HG02678 (cell line): ENCODE data around the gene LCMT2.

Experiments
- ATAC-seq: cut with Tn5 transposase; IDR thresholded peaks from one replicate; pipeline ENCODE4 v1.9.1; 2021; ENCODE audit warnings: mild to moderate bottlenecking, moderate library complexity; ENCODE audit not compliant: unreplicated experiment

Gene LCMT2, protein sequence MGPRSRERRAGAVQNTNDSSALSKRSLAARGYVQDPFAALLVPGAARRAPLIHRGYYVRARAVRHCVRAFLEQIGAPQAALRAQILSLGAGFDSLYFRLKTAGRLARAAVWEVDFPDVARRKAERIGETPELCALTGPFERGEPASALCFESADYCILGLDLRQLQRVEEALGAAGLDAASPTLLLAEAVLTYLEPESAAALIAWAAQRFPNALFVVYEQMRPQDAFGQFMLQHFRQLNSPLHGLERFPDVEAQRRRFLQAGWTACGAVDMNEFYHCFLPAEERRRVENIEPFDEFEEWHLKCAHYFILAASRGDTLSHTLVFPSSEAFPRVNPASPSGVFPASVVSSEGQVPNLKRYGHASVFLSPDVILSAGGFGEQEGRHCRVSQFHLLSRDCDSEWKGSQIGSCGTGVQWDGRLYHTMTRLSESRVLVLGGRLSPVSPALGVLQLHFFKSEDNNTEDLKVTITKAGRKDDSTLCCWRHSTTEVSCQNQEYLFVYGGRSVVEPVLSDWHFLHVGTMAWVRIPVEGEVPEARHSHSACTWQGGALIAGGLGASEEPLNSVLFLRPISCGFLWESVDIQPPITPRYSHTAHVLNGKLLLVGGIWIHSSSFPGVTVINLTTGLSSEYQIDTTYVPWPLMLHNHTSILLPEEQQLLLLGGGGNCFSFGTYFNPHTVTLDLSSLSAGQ

DNA sequence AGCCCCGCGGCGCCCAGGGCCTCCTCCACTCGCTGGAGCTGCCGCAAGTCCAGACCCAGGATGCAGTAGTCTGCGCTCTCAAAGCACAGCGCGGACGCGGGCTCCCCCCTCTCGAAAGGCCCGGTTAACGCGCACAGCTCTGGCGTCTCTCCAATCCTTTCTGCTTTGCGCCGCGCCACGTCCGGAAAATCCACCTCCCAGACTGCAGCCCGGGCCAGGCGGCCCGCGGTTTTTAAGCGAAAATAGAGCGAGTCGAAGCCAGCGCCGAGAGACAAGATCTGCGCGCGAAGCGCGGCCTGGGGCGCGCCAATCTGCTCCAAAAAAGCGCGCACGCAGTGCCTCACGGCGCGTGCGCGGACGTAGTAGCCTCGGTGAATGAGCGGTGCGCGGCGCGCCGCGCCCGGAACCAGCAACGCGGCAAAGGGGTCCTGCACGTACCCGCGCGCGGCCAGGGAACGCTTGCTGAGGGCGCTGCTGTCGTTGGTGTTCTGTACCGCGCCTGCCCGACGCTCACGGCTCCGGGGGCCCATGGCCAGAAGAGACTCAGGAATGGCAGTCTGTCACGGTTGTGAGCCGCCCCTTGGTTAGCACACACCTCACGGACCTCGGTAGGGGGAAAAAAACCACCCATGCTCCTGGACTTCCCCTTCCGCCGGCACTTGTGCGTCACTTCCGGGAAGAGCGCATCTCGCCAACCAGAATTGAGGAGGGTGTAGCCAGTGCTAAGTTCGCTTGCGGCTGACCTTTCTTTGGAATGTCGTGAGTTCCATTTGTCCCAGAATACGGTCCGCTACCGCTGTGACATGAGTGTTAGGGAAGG, at the start of gene LCMT2:
TSS of gene LCMT2 (minus strand) at position 614 of the 820 bp plus-strand sequence. CDS start at position 530, 84 bp downstream.
- peak; percentile 93 for ATAC-seq

DNA sequence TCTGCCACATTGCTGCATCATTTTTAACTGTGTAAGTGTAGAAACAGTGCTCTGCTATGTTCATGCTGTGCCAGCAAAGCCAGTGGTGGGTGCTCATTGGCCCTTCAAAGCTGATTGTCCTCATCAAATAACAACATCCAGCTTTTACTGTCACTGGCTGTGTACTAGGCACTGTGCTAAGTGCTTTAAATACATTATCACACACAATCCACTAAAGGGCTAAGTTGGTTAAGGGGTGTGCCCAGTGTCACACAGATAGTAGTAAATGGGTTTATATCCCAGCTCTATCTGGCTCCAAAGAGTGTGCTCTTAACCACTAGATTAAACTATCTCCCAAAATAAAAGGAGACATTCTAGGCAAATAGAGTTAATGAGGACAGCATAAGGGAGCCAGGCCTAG, 48.2 kb upstream of the LCMT2 start:
- ATAC-seq = no peak

DNA sequence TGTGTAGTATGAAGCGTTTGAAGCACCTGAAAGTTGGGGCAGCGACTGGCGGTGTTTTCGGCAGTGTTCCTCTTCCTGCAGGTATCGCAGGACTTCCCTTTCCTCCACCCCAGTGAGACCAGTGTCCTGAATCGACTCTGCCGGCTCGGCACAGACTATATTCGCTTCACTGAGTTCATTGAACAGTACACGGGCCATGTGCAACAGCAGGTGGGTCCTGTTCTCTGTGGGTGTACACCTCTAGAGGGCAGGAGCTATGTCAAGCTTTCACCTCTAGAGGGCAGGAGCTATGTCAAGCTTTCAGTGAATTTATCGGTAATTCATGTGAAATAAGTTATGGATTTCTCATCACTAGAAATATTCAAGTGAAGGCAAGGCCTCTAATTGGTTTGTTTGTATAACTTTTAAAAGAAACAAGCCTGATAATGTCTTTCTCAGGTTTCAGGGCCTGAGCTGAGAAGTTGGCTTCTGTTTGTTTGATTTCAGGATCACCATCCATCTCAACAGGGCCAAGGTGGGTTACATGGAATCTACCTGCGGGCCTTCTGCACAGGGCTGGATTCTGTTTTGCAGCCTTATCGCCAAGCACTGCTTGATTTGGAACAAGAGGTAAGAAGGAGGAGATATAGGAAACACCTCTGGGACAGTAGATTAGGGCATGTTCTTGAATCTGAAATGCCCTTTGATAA, 45.8 kb upstream of the LCMT2 start:
- peak; percentile 71 for ATAC-seq

DNA sequence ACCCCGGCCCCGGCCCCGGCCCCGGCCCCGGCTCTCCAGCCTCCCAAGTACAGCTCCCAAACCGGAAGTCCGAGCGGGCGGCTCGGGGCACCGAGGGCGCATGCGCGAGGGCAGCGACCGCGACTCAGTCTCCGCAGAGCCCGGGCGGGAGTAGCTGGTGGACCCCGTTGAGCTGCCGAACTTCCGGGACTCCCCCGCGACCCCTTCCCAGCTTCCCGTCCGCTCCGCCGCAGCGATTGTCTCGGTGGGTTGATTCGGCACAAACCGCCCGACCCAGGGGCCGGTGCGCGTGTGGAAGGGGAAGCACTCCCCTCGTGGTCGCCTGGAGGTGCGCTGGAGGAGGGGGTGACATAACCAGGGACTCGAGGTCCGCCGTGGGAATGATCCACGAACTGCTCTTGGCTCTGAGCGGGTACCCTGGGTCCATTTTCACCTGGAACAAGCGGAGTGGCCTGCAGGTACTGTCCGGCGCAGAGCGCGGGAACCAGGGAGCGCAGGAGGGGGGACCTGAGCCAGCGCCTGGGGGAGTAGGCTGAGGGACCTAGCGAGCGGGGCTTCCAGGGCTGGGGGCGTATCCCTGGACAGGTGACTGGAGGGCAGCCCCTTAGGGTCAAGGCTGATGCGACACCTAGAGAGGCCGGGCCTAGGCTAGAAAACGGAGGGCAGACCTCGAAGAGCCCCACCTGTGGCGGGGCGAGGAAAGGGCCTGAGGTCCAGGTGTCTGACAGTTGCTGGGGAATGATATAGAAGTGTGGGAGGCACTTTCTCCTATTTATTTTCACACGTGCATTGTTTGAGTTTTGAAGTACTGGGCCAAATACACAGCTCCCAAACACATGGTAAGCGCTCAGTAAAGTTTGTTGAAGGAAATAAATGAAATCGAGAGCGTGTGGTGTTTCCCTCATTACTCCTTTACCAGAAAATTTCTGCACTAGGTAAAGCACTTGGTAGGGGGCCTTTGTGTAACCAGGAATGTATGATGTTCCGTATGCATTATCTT, 40.9 kb upstream of the LCMT2 start, which contains the start of the genes TUBGCP4 and ZSCAN29:
TSS of gene TUBGCP4 (plus strand) at position 127 of the 1,000 bp plus-strand sequence. CDS start at position 381, 254 bp downstream.
TSS of gene ZSCAN29 (minus strand) at position 69 of the 1,000 bp plus-strand sequence. CDS start 1,130 bp downstream, outside the sequence.
- peak; percentile 79 for ATAC-seq

DNA sequence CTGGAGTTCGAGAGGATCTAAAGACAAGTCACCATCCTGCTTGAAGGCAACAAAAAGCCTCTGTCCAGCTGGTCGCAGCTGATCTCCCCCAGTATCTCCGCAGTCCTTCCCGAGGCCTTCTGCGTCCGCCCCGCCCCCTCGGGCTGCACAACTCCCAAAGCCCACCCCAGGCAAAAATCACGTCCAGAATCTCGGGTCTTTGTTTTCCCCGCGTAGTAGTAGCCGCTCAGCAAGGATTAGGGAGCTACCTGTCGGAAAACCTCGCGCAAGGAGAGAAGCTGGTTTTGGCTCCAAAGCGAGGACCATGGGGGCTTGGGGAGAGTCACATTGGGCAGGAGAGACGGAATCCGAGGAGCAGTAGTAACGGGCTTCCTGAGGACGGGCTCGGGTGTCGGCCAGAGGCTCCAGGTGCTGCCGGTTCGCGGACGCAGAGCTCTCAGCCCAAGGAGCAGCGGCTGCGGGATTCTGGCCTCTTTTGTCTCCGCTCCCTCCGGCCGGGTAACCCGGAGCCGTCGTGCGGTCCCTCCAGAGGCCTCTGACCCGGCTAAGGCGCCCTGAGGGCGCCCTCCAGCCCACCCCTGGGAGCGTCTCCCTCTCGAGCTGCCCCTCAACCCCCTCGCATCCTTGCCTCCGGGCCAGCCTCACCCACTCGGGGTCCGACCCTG, 40.1 kb upstream of the LCMT2 start:
- ATAC-seq = peak; percentile 43

DNA sequence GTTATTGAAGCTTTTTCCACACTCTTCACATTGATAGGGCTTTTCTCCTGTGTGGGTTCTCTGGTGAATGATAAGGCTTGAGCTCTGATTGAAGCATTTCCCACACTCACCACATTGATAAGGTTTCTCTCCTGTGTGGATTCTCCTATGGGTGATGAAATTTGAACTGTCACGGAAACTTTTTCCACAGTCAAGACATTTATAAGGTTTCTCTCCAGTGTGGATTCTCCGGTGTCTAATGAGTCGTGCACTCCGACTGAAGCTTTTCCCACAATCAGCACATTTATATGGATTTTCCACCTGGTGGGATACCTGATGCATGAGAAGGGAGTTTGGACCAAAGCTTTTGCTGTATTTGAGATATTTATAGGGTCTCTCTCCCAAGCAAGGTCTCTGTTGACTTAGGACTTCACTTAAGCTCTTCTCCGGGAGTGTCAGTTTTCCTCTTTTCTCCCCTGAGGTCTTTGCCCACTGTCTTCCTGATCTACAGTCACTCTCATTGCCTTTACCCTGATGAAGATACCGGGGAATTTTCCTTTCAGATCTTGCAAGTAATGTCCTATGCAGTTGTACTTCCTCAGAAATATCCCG, 31.0 kb upstream of the LCMT2 start:
- no peak for ATAC-seq

DNA sequence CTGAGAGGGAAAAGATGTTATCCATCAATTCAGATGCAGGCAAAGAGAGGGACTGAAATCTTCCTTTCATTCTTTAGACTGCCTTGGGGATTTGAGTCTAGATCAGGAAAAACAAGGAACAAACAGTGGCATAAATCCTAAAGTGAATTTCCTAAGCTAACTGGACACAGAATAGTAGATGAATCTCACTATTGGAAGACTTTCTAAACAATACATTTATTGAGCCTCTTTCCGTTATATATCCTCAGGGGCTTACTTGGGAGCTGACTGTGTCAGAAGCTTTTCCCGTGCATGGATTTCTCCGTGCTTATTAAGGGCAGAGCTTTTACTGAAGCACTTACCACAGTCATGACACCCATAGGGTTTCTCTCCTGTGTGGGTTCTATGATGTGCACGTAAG, 30.4 kb upstream of the LCMT2 start:
- ATAC-seq = no peak

DNA sequence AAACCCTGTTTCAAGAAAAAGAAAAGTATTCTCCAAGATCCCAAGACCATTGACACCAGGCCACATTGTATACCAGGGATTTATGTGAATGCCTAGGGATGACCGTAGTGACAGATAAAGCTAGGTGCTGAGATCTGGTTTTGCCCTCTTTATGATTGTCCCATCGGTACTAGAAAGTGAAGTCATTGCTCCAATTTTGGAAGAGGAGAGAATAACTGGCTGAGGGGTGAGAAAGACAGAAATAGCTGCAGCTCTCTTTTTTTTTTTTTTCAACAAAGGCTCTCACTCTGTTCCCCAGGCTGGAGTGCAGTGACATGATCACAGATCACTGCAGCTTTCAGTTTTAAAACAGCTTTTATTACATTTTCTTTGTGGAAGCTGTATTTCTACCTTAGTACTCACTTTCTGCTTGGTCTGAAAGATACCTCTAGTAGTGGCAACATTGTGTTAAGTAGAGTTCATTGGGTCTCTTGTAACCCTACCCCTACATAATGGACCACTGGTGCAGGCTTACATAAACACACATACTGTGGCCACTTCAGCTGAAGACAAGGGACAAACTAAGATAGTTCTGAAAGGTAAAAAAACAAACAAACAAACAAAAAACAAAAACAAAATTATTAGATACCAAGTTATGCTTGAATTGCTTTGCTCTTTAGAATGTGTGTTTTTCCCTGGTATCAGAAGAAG, 22.5 kb upstream of the LCMT2 start:
- no peak for ATAC-seq

DNA sequence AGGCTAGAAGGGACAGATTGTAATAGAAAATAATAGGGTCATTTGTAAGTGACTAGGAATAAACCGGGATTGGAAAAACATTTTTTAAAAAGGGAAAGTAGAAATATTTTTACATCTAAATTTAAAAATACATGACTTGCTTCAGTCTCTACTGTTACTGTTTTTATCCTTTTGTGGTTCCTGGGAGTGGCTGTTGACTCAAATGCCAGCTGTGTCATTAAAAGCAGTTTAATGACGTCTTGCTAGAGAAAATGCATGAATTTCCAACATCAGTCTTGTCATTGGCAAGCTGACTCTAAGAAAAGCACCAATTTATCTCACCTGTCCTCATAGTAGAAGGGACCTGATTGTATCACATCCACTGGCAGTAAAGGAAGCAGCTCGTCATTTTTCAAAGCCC, 16.7 kb upstream of the LCMT2 start:
- no peak for ATAC-seq

DNA sequence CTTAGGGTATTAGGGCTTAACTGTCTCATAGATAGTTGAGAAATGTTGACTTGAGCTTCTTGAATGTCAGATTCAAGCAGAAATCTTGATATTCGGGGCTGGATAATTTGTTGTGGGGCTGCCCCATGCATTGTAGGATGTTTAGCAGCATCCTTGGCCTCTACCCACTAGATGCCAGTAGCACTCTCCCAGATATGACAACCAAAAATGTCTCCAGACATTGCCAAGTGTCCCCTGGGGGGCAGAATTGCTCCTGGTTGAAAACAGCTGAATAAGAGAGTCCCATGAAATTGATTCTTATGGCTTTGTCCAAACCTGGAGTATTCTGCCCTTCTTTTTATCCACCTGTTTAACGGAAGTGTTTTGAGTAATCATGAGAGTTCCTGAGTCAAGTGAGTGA, 15.9 kb upstream of the LCMT2 start:
- no peak for ATAC-seq

DNA sequence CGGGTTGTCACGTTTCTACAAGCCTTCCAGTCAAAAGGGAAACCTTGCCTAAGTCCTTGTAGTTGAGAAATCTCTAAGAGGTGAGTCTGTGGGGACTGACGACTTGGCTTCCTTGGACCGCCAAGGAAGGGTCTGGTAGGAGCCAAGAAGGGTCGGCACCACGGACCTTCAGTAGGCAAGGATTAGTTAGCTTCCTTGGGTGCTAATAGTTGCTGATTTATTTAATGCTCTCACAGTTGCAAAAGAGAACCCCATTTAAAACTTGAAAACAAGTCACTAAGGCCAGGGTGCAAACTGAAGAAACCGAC, 361 bp upstream of the LCMT2 start:
- peak; percentile 14 for ATAC-seq

DNA sequence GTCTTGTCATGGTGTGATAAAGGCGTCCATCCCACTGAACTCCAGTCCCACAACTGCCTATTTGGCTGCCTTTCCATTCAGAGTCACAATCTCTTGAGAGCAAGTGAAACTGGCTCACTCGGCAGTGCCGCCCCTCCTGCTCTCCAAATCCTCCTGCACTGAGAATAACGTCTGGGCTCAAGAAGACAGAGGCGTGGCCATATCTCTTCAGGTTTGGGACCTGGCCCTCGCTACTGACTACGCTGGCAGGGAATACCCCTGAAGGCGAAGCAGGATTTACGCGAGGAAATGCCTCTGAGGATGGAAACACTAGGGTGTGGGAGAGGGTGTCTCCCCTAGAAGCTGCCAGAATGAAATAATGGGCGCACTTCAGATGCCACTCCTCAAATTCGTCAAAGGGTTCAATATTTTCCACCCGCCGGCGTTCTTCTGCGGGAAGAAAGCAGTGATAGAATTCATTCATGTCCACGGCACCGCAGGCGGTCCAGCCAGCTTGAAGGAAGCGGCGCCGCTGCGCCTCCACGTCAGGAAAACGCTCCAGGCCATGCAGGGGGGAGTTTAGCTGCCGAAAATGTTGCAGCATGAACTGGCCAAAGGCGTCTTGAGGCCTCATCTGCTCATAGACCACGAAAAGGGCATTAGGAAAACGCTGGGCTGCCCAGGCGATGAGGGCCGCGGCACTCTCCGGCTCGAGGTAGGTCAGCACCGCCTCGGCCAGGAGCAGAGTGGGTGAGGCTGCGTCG, 985 bp downstream of the LCMT2 start:
- ATAC-seq = no peak

DNA sequence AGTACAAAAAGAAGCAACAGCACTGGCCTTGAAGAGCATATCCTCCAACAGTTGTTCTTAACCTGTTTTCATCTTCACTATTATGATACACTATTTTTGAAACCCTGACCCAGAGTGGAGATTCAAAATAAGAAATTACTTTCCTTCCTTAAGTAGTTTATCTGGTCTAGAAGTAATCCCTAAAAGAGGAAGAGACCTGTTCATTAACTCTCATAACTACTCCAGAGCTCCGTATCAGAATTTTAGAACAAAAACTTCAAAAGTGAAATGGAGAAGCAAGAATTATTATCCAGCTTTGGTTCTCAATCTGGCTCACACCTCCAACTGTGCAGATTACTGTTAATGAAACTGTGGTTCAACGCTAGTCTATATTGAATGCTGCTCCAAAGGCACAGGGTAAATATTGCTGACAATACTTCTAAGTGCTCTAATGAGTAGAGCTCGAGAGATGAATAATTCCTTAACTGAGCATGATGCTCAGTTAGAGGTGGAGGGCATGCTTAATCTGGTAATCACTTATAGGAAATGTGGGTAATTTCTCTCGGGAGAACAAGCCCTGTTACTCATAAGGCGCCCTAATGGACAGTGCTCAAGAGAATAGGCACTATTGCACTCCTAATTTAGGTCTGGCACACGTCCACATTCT, 5.2 kb downstream of the LCMT2 start:
- ATAC-seq = no peak

DNA sequence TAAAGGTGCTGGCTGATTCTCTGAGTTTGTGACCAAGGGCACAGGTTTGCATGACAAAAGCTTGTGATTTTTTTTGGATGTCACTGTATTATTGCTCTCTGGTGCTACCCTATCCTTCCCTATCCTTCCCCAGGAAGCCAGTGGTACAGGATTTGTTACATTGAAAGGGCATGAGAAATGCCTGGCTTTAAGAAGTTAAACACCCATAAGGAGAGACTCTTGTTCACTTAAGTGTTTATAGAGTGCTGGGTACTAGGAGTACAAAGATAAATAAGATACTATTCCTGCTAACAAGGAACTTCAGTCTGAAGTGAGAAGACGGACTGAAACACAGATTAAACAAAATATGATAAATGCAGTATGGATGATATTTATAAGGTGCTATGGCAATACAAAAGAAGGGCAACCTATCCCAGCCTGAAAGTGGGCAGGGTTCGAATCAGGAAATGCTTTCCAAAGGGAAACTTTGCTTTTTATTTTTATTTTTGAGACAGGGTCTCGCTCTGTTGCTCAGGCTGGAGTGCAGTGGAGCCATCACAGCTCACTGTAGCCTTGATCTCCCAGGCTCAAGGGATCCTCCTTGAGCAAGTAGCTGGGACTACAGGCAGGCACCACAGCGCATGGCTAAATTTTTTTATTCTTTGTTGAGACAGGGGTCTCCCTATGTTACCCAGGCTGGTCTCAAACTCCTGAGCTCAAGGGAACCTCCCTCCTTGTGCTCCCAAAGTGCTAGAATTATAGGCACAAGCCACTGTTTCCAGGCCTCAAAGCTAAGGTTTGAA, 11.2 kb downstream of the LCMT2 start:
- ATAC-seq = no peak

DNA sequence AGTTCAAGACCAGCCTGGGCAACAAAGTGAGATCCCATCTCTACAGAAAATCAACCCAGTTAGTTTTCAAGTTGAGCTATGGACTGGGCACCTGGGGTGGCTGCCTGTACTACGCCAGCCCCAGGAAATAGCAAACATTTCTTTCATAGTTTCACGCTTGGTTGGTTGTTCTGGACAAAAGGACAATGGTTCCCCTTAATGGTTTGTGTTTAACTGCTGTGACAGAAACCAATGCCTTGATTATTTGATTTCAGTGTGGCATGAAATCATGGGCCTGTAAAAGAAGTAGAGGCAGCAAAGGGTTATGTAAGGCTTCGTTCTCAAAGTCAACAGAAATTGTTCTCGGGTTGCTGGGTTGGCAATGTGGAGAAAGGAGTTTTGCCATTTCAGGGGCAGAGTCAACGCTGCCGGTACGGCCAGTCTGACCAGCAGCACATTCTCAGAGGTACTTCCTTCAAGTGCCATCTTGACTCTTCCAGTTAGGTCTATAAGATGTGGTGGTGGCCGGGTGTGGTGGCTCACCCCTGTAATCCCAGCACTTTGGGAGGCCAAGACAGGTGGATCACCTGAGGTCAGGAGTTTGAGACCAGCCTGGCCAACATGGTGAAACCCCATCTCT, 12.7 kb downstream of the LCMT2 start:
- no peak for ATAC-seq

DNA sequence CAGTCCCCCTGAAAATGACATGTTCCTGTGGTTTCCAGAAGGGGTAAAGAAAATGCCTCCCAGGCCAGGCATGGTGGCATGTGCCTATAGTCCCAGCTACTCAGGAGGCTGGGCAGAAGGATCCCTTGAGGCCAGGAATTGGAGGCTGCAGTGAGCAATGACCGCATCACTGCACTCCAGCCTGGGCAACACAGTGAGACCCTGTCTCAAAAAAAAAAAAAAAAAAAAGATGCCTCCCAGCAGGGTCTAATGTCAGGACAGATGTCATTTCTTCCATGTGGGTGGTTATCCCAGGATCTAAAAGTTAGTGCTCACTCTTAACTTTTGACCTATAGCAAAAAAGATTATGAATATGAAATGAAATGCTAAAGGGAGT, 13.4 kb downstream of the LCMT2 start:
- no peak for ATAC-seq
